WERI-Rb-1 (cell line): Measurements from ENCODE around the gene PTRH2.

Source experiments
- DNase-seq: peaks from one replicate; pipeline ENCODE4 v3.0.0-alpha.2; 2020
- H3K27ac ChIP-seq: fragments of 250-450 bp; sonication (Bioruptor Pico); 2 replicates; pipeline ENCODE4 v1.5.1; 2020; ENCODE audit warnings: mild to moderate bottlenecking, moderate library complexity
- H3K27me3 ChIP-seq: fragments of 250-450 bp; sonication (Bioruptor Pico); 2 replicates; pipeline ENCODE4 v1.5.1; 2021; ENCODE audit warnings: mild to moderate bottlenecking, low read depth, moderate library complexity; ENCODE audit not compliant: insufficient read depth, severe bottlenecking
- H3K36me3 ChIP-seq: fragments of 250-450 bp; sonication (Bioruptor Pico); 2 replicates; pipeline ENCODE4 v1.5.1; 2020; ENCODE audit warnings: mild to moderate bottlenecking, moderate library complexity
- H3K4me3 ChIP-seq: 2 replicates; pipeline ENCODE4 v1.5.1; 2011; ENCODE audit warnings: low read depth, mild to moderate bottlenecking, control low read depth, low read length
- H3K9me3 ChIP-seq: fragments of 250-450 bp; sonication (Bioruptor Pico); 2 replicates; pipeline ENCODE4 v1.5.1; 2021; ENCODE audit warnings: mild to moderate bottlenecking, moderate library complexity; ENCODE audit not compliant: severe bottlenecking
- TF ChIP-seq, protein P1 (sequence below): IDR thresholded peaks from 2 replicates; pipeline ENCODE4 v1.5.1; 2011; ENCODE audit warnings: low read depth, mild to moderate bottlenecking, control low read depth, inconsistent platforms, low read length

The PTRH2 gene

DNA sequence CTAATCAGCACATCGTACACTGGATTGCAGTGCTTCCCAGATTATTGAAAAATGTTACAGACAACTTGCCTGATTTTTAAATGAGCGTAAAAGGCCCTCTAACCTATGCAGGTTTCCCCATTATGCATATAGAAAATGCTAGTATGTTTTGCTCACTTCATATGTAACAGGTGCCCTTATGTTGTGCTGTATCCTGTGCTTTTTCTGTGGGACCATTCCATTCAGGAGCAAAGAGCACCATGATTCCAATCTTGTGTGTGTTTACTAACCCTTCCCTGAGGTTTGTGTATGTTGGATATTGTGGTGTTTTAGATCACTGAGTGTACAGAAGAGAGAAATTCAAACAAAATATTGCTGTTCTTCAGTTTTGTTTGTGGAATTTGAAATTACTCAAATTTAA is 12.9 kb downstream of the PTRH2 start:
- Histone ChIP-seq H3K27ac (no peak overlapping the region), H3K9me3 (no peaks in the 10 kb centered on the region), H3K27me3 (no peaks in the 10 kb centered on the region), H3K4me3 (no peak overlapping the region), H3K36me3 (peaks cover 94% of the 10 kb centered on the region)
- TF ChIP-seq, protein P1, sequence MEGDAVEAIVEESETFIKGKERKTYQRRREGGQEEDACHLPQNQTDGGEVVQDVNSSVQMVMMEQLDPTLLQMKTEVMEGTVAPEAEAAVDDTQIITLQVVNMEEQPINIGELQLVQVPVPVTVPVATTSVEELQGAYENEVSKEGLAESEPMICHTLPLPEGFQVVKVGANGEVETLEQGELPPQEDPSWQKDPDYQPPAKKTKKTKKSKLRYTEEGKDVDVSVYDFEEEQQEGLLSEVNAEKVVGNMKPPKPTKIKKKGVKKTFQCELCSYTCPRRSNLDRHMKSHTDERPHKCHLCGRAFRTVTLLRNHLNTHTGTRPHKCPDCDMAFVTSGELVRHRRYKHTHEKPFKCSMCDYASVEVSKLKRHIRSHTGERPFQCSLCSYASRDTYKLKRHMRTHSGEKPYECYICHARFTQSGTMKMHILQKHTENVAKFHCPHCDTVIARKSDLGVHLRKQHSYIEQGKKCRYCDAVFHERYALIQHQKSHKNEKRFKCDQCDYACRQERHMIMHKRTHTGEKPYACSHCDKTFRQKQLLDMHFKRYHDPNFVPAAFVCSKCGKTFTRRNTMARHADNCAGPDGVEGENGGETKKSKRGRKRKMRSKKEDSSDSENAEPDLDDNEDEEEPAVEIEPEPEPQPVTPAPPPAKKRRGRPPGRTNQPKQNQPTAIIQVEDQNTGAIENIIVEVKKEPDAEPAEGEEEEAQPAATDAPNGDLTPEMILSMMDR, result no peak
- no peak for DNase-seq

DNA sequence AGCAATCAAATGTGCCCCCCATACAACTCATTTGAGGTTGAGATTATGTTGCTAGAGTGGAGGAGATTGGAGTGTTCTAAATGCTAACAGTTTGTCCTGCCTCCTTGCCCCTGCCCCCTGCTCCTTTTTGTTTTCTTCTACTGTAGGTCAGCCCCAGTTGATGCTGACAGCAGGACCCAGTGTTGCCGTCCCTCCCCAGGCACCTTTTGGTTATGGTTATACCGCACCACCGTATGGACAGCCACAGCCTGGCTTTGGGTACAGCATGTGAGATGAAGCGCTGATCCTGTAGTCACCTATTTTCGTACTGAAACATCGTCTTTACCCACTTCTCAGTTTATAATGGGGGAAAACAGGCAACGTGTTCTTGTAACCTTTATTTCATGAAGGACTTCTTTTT is 13.6 kb downstream of the PTRH2 start:
- TF ChIP-seq, protein P1, result no peak
- H3K4me3 ChIP-seq, result no peak overlapping the region
- H3K27me3 ChIP-seq, result no peaks in the 10 kb centered on the region
- no peaks in the 10 kb centered on the region for H3K9me3 ChIP-seq
- peaks cover 94% of the 10 kb centered on the region for H3K36me3 ChIP-seq
- H3K27ac ChIP-seq, result no peak overlapping the region
- no peak for DNase-seq

DNA sequence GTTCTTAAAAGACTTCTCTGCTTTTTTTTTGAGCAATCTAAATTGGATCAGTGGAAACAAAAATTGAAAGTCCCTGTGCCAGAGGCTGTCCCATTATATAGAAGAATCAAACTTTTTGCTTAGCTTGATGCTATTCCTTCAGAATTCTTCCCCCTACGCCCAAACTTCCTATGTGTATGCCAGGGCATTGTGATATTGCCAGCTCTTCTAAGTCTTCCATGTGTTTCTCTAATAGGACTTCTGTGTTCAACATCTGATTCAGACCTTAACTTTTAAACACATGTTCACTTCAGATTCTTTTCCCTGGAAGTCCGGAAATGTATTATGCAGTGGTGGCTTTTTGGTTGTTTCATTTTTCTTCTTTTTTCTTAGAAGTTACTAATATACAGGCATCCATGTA is 18.7 kb downstream of the PTRH2 start:
- Histone ChIP-seq H3K4me3 (no peak overlapping the region), H3K36me3 (peaks cover 95% of the 10 kb centered on the region), H3K27me3 (no peaks in the 10 kb centered on the region), H3K9me3 (no peaks in the 10 kb centered on the region), H3K27ac (no peak overlapping the region)
- DNase-seq, result no peak
- TF ChIP-seq, protein P1, result no peak

DNA sequence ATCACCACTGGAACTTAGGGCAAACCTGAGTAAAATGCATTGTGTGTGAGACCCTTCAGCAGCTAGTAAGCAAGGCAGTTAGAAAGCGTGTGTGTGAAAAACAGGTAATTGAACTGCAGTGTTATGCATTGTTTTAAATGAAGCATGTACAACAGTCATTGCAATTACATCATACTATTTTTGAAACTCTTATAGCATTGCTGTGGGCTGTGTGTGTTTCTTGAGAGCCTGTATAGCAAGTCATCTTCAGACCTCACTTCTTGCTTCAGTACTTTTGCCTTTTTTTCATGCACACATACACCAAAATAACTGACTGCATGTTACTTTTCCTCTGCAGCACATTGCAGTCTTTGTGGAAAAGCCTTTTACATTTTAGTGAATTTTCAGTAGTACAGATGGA is 19.2 kb downstream of the PTRH2 start:
- Histone ChIP-seq H3K27me3 (no peaks in the 10 kb centered on the region), H3K36me3 (peaks cover 96% of the 10 kb centered on the region), H3K27ac (no peak overlapping the region), H3K4me3 (no peak overlapping the region), H3K9me3 (no peaks in the 10 kb centered on the region)
- no peak for DNase-seq
- TF ChIP-seq, protein P1, result no peak

DNA sequence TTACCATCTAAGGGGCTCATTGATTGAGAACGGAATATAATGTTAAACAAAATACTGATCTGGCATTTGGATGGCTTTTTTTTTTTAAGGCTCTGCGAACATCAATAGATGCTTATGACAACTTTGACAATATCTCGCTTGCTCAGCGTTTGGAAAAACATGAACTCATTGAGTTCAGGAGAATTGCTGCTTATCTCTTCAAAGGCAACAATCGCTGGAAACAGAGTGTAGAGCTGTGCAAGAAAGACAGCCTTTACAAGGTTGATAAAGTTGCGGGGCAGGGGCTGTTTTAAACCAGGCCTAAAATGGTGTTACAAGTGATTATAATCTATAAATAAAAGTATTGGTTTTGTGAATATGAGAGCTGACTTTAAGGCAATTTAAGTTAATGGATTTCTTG is 22.3 kb downstream of the PTRH2 start:
- Histone ChIP-seq H3K36me3 (peaks cover 99% of the 10 kb centered on the region), H3K4me3 (no peak overlapping the region), H3K27ac (no peak overlapping the region), H3K27me3 (no peaks in the 10 kb centered on the region), H3K9me3 (no peaks in the 10 kb centered on the region)
- TF ChIP-seq, protein P1, result no peak
- no peak for DNase-seq

DNA sequence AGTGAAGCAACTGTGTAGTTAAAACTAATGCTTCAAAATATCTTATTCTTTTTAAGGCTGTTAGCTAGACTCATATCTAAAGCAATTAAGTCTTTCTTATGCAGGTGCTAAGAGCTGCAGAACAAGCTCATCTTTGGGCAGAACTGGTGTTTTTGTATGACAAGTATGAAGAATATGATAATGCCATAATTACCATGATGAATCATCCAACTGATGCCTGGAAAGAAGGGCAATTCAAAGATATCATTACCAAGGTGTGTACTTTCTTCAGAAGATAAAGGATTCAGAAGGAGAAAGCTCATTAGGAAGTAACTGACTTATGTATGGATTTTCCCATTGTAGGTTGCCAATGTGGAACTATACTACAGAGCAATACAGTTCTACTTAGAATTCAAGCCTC is 23.9 kb downstream of the PTRH2 start:
- no peaks in the 10 kb centered on the region for H3K9me3 ChIP-seq
- DNase-seq, result no peak
- peaks cover 99% of the 10 kb centered on the region for H3K36me3 ChIP-seq

More for the DNA sequence above, 23.9 kb downstream of the PTRH2 start:
- TF ChIP-seq, protein P1, result no peak
- Histone ChIP-seq H3K27ac (no peak overlapping the region), H3K27me3 (no peaks in the 10 kb centered on the region), H3K4me3 (no peak overlapping the region)
